H1 (cell line): ENCODE data around the gene CPM. TPM values are rescaled to one million over a fixed set of nuclear protein-coding genes. Genes with fewer than 3 reads are reported as not detected.

Source experiments
- CTCF ChIA-PET: fragments of 300-600 bp; sonication (Branson Sonifier 250); formaldehyde crosslinking; loops from one replicate; lab custom pipeline; 2021; ENCODE audit not compliant: partially characterized antibody; lab: Charles Lee
- POLR2A ChIA-PET: fragments of 300-600 bp; sonication (Branson Sonifier 250); formaldehyde crosslinking; loops from one replicate; lab custom pipeline; 2021; ENCODE audit warnings: inconsistent platforms; ENCODE audit not compliant: partially characterized antibody; lab: Charles Lee
- DNase-seq, 2 experiments: peaks; one replicate each; pipeline versions ENCODE4 v3.0.0 to v3.0.0-alpha.2; 2010 to 2022; ENCODE audit warnings: low spot score in 2 of 2, low read depth in 1 of 2, mixed read lengths in 1 of 2
- FAIRE-seq: peaks from 2 replicates; lab custom pipeline; 2011; peaks lifted over from hg19 to GRCh38; lab: Jason Lieb, UNC
- H2AFZ ChIP-seq: 2 replicates; pipeline ENCODE4 v1.8.1; 2012; ENCODE audit warnings: low read length, inconsistent platforms
- H2AK5ac ChIP-seq: 2 replicates; pipeline ENCODE4 v1.6.1; 2013; ENCODE audit warnings: low read depth, low read length
- H2BK120ac ChIP-seq: replicated peaks from 2 replicates; pipeline ENCODE3; 2013; ENCODE audit warnings: low read depth, low read length, inconsistent platforms
- H2BK12ac ChIP-seq: 2 replicates; pipeline ENCODE4 v1.6.1; 2013; ENCODE audit warnings: low read depth, low read length
- H2BK15ac ChIP-seq: 2 replicates; pipeline ENCODE4 v1.6.1; 2013; ENCODE audit warnings: low read length
- H2BK20ac ChIP-seq: 2 replicates; pipeline ENCODE4 v1.6.1; 2013; ENCODE audit warnings: low read length
- H2BK5ac ChIP-seq: 2 replicates; pipeline ENCODE4 v1.6.1; 2013; ENCODE audit warnings: low read depth, low read length
- H3K14ac ChIP-seq: 2 replicates; pipeline ENCODE4 v1.6.1; 2013; ENCODE audit warnings: inconsistent platforms; ENCODE audit not compliant: insufficient read length
- H3K18ac ChIP-seq: 2 replicates; pipeline ENCODE4 v1.6.1; 2013; ENCODE audit warnings: low read length; ENCODE audit errors: extremely low read depth
- H3K23ac ChIP-seq: 2 replicates; pipeline ENCODE4 v1.6.1; 2013; ENCODE audit warnings: inconsistent platforms; ENCODE audit not compliant: insufficient read length
- H3K23me2 ChIP-seq: 2 replicates; pipeline ENCODE4 v1.6.1; 2013; ENCODE audit warnings: low read depth, low read length
- H3K27ac ChIP-seq: 2 replicates; pipeline ENCODE4 v1.6.1; 2011; ENCODE audit warnings: low read depth, low read length, inconsistent platforms
- H3K27me3 ChIP-seq, 4 experiments: replicated peaks in 1 of 4; 1 replicate in 1 of 4; 2 replicates in 3 of 4; pipeline versions ENCODE4 v1.6.1 to v1.8.1; 2011 to 2013; ENCODE audit warnings: low read length in 3 of 4, mild to moderate bottlenecking in 3 of 4, inconsistent platforms in 2 of 4, mixed read lengths in 2 of 4, moderate library complexity in 1 of 4; ENCODE audit not compliant: control insufficient read depth in 3 of 4, insufficient read depth in 3 of 4; ENCODE audit errors: extremely low read depth in 1 of 4
- H3K36me3 ChIP-seq, 4 experiments: 2 replicates each; pipeline versions ENCODE4 v1.6.1 to v1.8.1; 2011 to 2013; ENCODE audit warnings: mild to moderate bottlenecking in 4 of 4, low read length in 3 of 4, moderate library complexity in 2 of 4, control low read depth in 1 of 4, inconsistent platforms in 1 of 4; ENCODE audit not compliant: insufficient read depth in 4 of 4, control insufficient read depth in 2 of 4
- H3K4ac ChIP-seq: replicated peaks from 2 replicates; pipeline ENCODE3; 2013; ENCODE audit warnings: low read length, low read depth, mixed read lengths, inconsistent platforms; ENCODE audit not compliant: insufficient read length
- H3K4me1 ChIP-seq, 4 experiments: replicated peaks in 1 of 4; 1 replicate in 1 of 4; 2 replicates in 3 of 4; pipeline versions ENCODE4 v1.6.1 to v1.8.1; 2011 to 2013; ENCODE audit warnings: low read length in 3 of 4, inconsistent platforms in 2 of 4, mixed read lengths in 1 of 4; ENCODE audit not compliant: insufficient read depth in 4 of 4, control insufficient read depth in 3 of 4
- H3K4me2 ChIP-seq, 2 experiments: 2 replicates each; pipeline versions ENCODE4 v1.6.1 to v1.8.1; 2011 to 2013; ENCODE audit warnings: low read depth in 2 of 2, low read length in 2 of 2, control low read depth in 1 of 2, inconsistent platforms in 1 of 2, mild to moderate bottlenecking in 1 of 2; ENCODE audit not compliant: insufficient read depth in 1 of 2
- H3K4me3 ChIP-seq, 4 experiments: fragments of 200-600, 300-600 bp in 1 of 4; sonication (generic), shearing (Covaris generic), sonication (Bioruptor Twin) in 1 of 4; 2 replicates each; pipeline versions ENCODE4 v1.5.1 to v1.8.1; 2011 to 2016; ENCODE audit warnings: low read length in 4 of 4, low read depth in 3 of 4, control low read depth in 2 of 4, inconsistent platforms in 2 of 4, mild to moderate bottlenecking in 2 of 4, mixed read lengths in 1 of 4, moderate library complexity in 1 of 4; ENCODE audit not compliant: insufficient read depth in 2 of 4; ENCODE audit errors: extremely low read depth in 1 of 4
- H3K56ac ChIP-seq: replicated peaks from 2 replicates; pipeline ENCODE3; 2013; ENCODE audit warnings: low read depth, mild to moderate bottlenecking, mixed read lengths, low read length, inconsistent platforms; ENCODE audit not compliant: insufficient read length
- H3K79me1 ChIP-seq: 2 replicates; pipeline ENCODE4 v1.6.1; 2013; ENCODE audit warnings: low read depth, low read length, control low read depth
- H3K79me2 ChIP-seq, 2 experiments: 2 replicates each; pipeline versions ENCODE4 v1.6.1 to v1.8.1; 2012 to 2013; ENCODE audit warnings: low read length in 2 of 2, mild to moderate bottlenecking in 2 of 2, inconsistent platforms in 1 of 2; ENCODE audit not compliant: insufficient read depth in 2 of 2, control insufficient read depth in 1 of 2
- H3K9ac ChIP-seq, 4 experiments: replicated peaks in 1 of 4; 1 replicate in 1 of 4; 2 replicates in 3 of 4; pipeline versions ENCODE4 v1.6.1 to v1.8.1; 2011 to 2013; ENCODE audit warnings: low read depth in 3 of 4, low read length in 3 of 4, control low read depth in 2 of 4, mild to moderate bottlenecking in 2 of 4, moderate library complexity in 2 of 4, inconsistent platforms in 1 of 4; ENCODE audit errors: extremely low read depth in 1 of 4
- H3K9me3 ChIP-seq, 2 experiments: 2 replicates each; pipeline versions ENCODE4 v1.6.1 to v1.8.1; 2012 to 2013; ENCODE audit warnings: mild to moderate bottlenecking in 2 of 2, moderate library complexity in 2 of 2, control low read depth in 1 of 2, inconsistent platforms in 1 of 2, low read depth in 1 of 2, low read length in 1 of 2, mixed read lengths in 1 of 2; ENCODE audit not compliant: insufficient read depth in 2 of 2
- H4K20me1 ChIP-seq, 2 experiments: replicated peaks in 1 of 2; 2 replicates each; pipeline versions ENCODE3 to v1.8.1; 2011 to 2013; ENCODE audit warnings: inconsistent platforms in 2 of 2, low read length in 2 of 2, mild to moderate bottlenecking in 1 of 2; ENCODE audit not compliant: insufficient read depth in 2 of 2, control insufficient read depth in 1 of 2
- H4K5ac ChIP-seq: 2 replicates; pipeline ENCODE4 v1.6.1; 2013; ENCODE audit warnings: low read length, low read depth, mixed read lengths, inconsistent platforms; ENCODE audit not compliant: insufficient read length
- H4K8ac ChIP-seq: 2 replicates; pipeline ENCODE4 v1.8.0; 2013; ENCODE audit warnings: mild to moderate bottlenecking, moderate library complexity, low read length, inconsistent platforms; ENCODE audit not compliant: insufficient read depth; ENCODE audit errors: extremely low read depth
- H4K91ac ChIP-seq: replicated peaks from 2 replicates; pipeline ENCODE3; 2013; ENCODE audit warnings: low read length, mixed read lengths, inconsistent platforms; ENCODE audit not compliant: insufficient read length
- BACH1 ChIP-seq: IDR thresholded peaks from 2 replicates; pipeline ENCODE4 v1.6.1; 2012; ENCODE audit warnings: low read length, improper control_type of control experiment
- CEBPB ChIP-seq: IDR thresholded peaks from 2 replicates; pipeline ENCODE4 v1.6.1; 2012; ENCODE audit warnings: low read depth, low read length
- CREB1 ChIP-seq: IDR thresholded peaks from 2 replicates; pipeline ENCODE4 v1.6.1; 2012; ENCODE audit warnings: inconsistent platforms
- HDAC2 ChIP-seq, 2 experiments: fragments of 300-600 bp in 1 of 2; sonication (generic) in 1 of 2; IDR thresholded peaks; 2 replicates each; pipeline ENCODE4 v1.6.1; 2011 to 2012; ENCODE audit warnings: low read depth in 2 of 2, low read length in 2 of 2, mild to moderate bottlenecking in 2 of 2, moderate library complexity in 2 of 2, borderline replicate concordance in 1 of 2, inconsistent platforms in 1 of 2
- MAFK ChIP-seq: IDR thresholded peaks from 2 replicates; pipeline ENCODE4 v1.6.1; 2012; ENCODE audit warnings: low read depth, mild to moderate bottlenecking, improper control_type of control experiment, low read length
- POLR2A ChIP-seq, 2 experiments: IDR thresholded peaks; 1 replicate in 1 of 2; 2 replicates in 1 of 2; pipeline ENCODE4 v1.6.1; 2011; ENCODE audit warnings: low read depth in 2 of 2, low read length in 2 of 2, mild to moderate bottlenecking in 2 of 2; ENCODE audit errors: control extremely low read depth in 1 of 2
- POLR2AphosphoS5 ChIP-seq: IDR thresholded peaks from 2 replicates; pipeline ENCODE4 v1.6.1; 2011; ENCODE audit warnings: low read depth, low read length
- SAP30 ChIP-seq: fragments of 300-600 bp; sonication (generic); IDR thresholded peaks from 2 replicates; pipeline ENCODE4 v1.7.1; 2012; ENCODE audit warnings: low read length, moderate library complexity, mild to moderate bottlenecking, inconsistent platforms; ENCODE audit not compliant: insufficient read depth, insufficient replicate concordance
- SP1 ChIP-seq: IDR thresholded peaks from 2 replicates; pipeline ENCODE4 v1.6.1; 2011; ENCODE audit warnings: low read depth, low read length
- SP4 ChIP-seq: IDR thresholded peaks from 2 replicates; pipeline ENCODE4 v1.6.1; 2012; ENCODE audit warnings: low read length, inconsistent platforms
- YY1 ChIP-seq: IDR thresholded peaks from 2 replicates; pipeline ENCODE4 v1.6.1; 2011; ENCODE audit warnings: low read depth, mild to moderate bottlenecking, low read length
- WGBS, 2 experiments: shearing (Covaris generic) in 1 of 2; methylation state at CpG; one replicate each; pipeline versions ENCODE4 v1.1.6 to v1.1.7; 2013 to 2015; ENCODE audit warnings: low lambda C conversion rate in 2 of 2, mixed read lengths in 2 of 2, inconsistent platforms in 1 of 2, low coverage in 1 of 2, missing lambda C conversion rate in 1 of 2; ENCODE audit not compliant: insufficient replicate concordance in 2 of 2, insufficient coverage in 1 of 2, insufficient read length in 1 of 2; ENCODE audit errors: extremely low coverage in 1 of 2, missing lambda C conversion rate in 1 of 2; 5-methylcytosine and 5-hydroxymethylcytosine counted together
- polyA plus RNA-seq, 7 experiments: library from polyadenylated mRNA; depleted of rRNA in 3 of 7; stranded (reverse) in 5 of 7; unstranded in 2 of 7; fragments of >200 nt in 5 of 7; fragments of 200-250 nt in 2 of 7; gene quantifications; 1 replicate in 5 of 7; 2 replicates in 1 of 7; 4 replicates in 1 of 7; pipeline versions ENCODE4 v1.2.1 to v1.2.3, GENCODE V29; 2011 to 2013; ENCODE audit warnings: missing spikeins in 2 of 7, mixed read lengths in 2 of 7
- total RNA-seq: library from RNA; stranded (reverse); fragmentation: NEBNext Ultra II Directional; extraction: Animal tissue kit (Norgen Biotek cat#: 25700); gene quantifications from 2 replicates; pipeline ENCODE4 v1.2.1, GENCODE V29; 2021

The CPM gene
- total and polyA plus RNA-seq, 2 of the 8 experiments (the other 6 are each of a cell fraction or from before 2014, with no cell fraction given), result 0.33 to 3.1 TPM

DNA sequence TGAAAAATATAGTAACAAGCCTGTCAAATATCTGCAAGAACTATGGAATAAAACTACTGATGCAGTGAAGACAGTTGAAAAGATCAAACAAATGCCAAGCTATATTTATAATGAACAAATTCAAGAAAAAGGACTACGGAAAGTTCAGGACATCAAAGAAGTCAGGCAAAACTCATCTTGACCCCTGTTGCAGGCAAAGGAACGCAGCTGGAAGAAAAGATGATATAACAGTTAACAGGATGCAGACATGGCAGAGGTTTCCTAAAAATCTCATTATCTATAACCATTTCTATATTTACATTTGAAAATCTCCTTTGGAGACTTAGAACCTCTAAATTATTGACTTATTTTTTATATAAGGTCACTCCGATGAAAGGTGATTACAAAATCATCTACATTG is 90.8 kb downstream of the CPM start:
- Histone ChIP-seq H3K9ac (no peak overlapping the region), H4K20me1 (peaks cover 4 to 5% of the 10 kb centered on the region in 2 experiments), H3K56ac (no peak overlapping the region), H3K14ac (no peak overlapping the region), H2BK5ac (no peak overlapping the region), H2AK5ac (no peak overlapping the region), H2BK120ac (no peak overlapping the region), H3K23ac (no peak overlapping the region), H4K5ac (no peak overlapping the region), H3K23me2 (no peaks in the 10 kb centered on the region), H3K27ac (no peak overlapping the region), H2BK12ac (no peak overlapping the region), H3K4ac (no peak overlapping the region), H3K36me3 (peaks cover 20 to 64% (median 53%) of the 10 kb centered on the region in 4 experiments), H3K4me3 (no peak overlapping the region), H4K8ac (no peak overlapping the region), H4K91ac (no peak overlapping the region), H2BK20ac (no peak overlapping the region), H2AFZ (no peak overlapping the region), H3K27me3 (no peaks in the 10 kb centered on the region), H3K4me1 (no peaks in the 10 kb centered on the region), H3K79me2 (0 out of 4 replicates have a peak, but pooled peaks cover 0 to 4% of the 10 kb centered on the region in 2 experiments), H2BK15ac (no peak overlapping the region), H3K79me1 (no peaks in the 10 kb centered on the region), H3K18ac (no peak overlapping the region), H3K9me3 (no peaks in the 10 kb centered on the region), H3K4me2 (no peak overlapping the region)
- DNase-seq (no peak), FAIRE-seq (no peak)
- TF ChIP-seq HDAC2 (IDR thresholded peaks at IDR 0.05; ENCODE audit: borderline replicate concordance in 1 of 2, low read depth in 2 of 2, low read length in 2 of 2) (no peak), SP1 (no peak), BACH1 (no peak), SAP30 (no peak), SP4 (no peak), YY1 (no peak), CREB1 (no peak), POLR2A (IDR thresholded peaks at IDR 0.05; ENCODE audit: control extremely low read depth in 1 of 2, low read depth in 2 of 2, low read length in 2 of 2) (no peak), POLR2AphosphoS5 (no peak), CEBPB (no peak), MAFK (no peak)
- WGBS, 2 experiments, result 97% methylated on average over 3 of the region's 3 CpGs; no CpG with 5 or more reads in 1 of the 2 experiments
- POLR2A ChIA-PET, result interaction anchor here (0.8 to 1.8 kb wide), 6 partner anchors 8 to 35 kb away, joined by 3 to 5 read pairs (median 4); partner anchors contain the start of gene MDM2
- CTCF ChIA-PET, result no interaction called here
